GM21423 (cell line): ENCODE data around the gene PSPN.
A peak's percentile ranks its signal among the peaks of the same experiment; 100 is the strongest.
"Not testable (repeated sequence)": the region's sequence is repeated elsewhere in the genome, so short reads cannot be mapped to it uniquely, and the experiment has no call there.

ENCODE experiments used
- ATAC-seq: cut with Tn5 transposase; IDR thresholded peaks from one replicate; pipeline ENCODE4 v1.9.1; 2021; ENCODE audit warnings: mild to moderate bottlenecking, moderate library complexity; ENCODE audit not compliant: unreplicated experiment

Gene PSPN

DNA sequence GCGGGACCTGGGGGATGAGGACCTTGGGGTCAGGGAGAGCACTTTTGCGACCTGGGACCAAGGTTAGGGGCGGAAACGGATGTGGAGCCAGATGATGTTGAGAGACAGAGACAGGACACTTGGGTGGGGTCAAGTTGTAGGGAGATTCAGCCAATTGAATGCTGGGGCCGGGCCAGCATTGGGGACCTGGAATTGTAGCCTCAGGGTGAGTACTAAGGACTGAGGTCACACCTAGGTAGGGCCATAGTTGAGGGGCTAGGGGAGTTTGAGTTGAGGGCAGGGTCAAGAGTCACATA lies 2.0 kb downstream of the PSPN start:
- no peak for ATAC-seq

DNA sequence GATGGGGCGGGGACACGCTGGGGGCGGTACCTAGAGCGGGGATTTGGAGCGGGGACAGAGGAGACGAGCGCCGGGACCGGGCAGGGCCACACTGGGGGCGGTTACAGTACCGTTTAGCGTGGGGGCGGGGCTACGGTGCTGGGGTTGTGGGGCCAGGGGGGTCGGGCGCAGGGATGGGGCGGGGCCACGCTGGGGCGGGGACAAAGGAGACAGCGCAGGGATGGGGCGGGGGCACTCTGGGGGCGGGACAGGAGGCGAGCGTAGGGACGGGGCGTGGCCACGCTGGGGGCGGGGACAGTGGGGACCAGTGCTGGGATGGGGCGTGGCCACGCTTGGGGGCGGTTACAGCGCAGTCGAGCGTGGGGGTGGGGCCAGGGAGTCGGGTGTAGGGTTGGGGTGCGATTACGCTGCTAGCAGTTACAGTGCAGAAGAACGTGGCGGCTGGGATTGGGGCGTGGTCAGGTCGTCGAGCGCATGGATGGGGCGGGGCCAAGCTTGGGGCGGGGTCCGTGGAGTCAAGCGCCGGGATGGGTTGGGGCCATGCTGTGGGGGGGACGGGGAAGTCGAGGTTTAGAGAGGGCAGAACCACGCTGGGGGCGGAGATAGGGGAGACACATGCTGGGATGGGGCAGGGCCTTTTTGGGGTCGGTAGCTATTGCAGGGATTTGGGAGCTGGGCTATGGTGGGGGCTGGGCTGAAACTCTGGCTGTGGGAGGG lies 2.5 kb downstream of the PSPN start:
- peak; percentile 48 for ATAC-seq

- peak; percentile 71 for ATAC-seq
These were observed 3.1 kb downstream of the PSPN start, which contains the start of gene ALKBH7 for GRCh38 chr19:6372594-6373095. TSS of gene ALKBH7 (plus strand) at chr19:6372794. CDS start at chr19:6372821, 27 bp downstream.

- no peak for ATAC-seq
These were observed 11.4 kb downstream of the PSPN start for GRCh38 chr19:6364353-6364752.

DNA sequence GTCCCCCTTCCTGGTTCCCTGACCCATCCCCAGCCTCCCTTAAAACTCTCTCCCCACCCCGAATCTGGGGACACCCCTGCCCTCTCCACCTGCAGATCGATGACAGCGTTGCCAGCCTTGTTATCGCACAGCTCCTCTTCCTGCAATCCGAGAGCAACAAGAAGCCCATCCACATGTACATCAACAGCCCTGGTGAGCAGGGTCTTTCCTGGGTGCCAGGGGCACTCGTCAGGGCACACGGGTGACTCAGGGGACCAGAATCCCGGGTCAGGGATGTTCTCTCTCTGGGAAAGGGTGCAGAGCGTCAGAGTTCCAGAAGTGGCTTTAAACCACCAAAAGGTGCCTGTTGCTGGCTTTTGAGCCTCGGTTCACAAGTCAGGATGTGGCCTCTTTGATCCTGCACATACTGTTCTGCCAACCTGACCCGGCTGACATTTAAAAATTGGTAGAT lies 13.4 kb downstream of the PSPN start:
- no peak for ATAC-seq

- ATAC-seq: no peak
These were observed 13.7 kb downstream of the PSPN start for GRCh38 chr19:6362027-6362350.

DNA sequence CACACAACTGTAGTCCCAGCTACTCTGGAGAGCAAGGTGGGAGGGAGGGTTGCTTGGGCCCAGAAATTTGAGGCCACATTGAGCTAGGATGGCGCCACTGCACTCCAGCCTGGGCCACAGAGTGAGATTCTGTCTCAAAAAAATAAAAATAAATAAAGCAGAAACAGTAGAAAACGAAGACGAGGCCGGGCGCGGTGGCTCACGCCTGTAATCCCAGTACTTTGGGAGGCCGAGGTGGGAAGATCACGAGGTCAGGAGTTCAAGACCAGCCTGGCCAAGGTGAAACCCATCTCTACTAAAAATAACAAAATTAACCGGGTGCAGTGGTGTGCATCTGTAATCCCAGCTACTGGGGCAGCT lies 14.9 kb downstream of the PSPN start:
- not testable (repeated sequence) for ATAC-seq

DNA sequence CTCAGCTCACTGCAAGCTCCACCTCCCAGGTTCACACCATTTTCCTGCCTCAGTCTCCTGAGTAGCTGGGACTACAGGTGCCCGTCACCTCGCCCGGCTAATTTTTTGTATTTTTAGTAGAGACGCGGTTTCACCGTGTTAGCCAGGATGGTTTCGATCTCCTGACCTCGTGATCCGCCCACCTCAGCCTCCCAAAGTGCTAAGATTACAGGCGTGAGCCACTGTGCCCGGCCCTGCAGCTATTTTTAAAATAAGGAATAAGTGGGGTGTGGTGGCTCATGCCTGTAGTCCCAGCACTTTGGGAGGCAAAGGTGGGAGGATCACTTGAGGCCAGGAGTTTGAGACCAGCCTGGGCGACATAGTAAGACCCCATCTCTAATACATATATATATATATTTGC lies 15.3 kb downstream of the PSPN start:
- ATAC-seq: not testable (repeated sequence)

GRCh38 chr19:6359568-6360341 lies 16.0 kb downstream of the PSPN start:
- ATAC-seq: no peak

DNA sequence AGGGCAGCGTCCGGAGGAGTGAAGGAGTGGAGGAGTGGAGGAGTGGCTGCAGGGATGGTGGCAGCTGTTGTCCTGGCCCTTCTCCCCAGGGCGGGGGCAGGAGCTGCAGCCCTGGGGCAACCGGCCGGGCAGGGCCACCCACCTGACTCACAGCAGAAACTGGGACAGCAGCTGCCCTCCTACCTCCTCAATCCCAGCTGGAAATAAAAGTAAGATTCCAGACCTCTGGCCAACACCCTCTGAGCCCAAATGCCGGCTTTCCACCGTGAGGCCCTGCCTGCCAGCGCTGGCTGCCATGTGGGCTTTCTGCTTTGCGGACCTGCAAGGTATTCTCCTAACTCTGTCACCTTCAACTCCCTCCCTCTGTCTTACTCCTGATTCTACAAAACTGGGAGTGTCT lies 17.7 kb downstream of the PSPN start:
- no peak for ATAC-seq

DNA sequence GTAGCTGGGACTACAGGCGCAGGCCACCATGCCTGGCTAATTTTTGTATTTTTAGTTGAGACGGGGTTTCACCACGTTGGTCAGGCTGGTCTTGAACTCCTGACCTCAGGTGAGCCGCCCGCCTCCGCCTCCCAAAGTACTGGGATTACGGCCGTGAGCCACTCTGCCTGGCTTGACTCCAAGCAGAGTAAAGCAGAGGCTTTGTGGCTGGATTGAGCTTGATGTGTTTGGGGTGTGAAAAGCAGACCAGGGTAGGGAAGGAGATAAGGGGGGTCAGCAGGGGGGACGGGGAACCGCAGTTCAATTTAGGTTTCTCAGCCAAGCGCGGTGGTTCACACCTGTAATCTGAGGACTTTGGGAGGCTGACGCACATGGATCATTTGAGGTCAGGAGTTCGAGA lies 18.6 kb downstream of the PSPN start:
- ATAC-seq: no peak

- not testable (repeated sequence) for ATAC-seq
These were observed 20.3 kb downstream of the PSPN start for GRCh38 chr19:6355321-6356040.

DNA sequence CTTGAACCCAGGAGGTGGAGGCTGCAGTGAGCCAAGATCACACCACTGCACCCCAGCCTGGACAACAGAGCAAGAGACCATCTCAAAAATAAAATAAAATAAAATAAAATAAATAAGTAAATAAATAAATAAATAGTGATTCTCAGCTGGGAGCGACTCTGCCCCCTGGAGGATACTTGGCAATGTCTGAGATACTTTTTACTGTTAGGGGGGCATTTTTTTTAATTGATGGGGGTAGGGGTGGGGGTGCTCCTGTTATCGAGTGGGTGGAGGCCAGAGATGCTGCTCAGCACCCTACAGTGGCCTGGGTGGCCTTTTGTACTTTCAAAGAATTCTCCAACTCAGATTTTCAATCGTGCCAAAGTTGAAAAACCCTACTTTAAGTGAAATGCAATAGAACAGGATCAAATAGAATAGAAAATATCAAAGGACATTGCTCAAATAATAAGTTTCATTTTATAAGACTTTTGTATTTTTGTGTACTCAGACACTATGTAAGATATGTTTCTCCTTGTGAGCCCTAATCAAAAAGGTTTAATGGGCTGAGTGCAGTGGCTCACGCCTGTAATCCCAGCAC lies 21.5 kb downstream of the PSPN start:
- ATAC-seq: no peak

GRCh38 chr19:6352381-6353165 lies 23.2 kb downstream of the PSPN start:
- no peak for ATAC-seq

DNA sequence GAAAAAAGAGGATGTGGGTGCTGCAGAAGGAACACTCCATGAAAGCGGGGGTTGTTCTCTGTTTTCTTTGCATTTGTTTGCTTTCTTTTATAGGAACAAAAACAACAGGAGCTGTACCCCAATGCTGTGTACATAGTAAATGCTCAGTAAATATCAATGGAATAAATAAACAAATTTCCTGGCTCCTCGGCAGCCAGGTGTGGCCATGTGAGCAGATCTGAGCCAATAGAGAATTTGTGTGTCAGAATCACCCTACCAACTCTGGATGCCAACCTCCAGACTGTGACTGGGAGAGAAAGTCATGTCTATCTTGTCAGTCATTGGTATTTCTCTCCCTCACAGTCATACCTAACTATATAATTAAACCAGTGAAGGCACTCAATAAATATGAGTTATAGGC lies 25.0 kb downstream of the PSPN start:
- ATAC-seq: no peak

DNA sequence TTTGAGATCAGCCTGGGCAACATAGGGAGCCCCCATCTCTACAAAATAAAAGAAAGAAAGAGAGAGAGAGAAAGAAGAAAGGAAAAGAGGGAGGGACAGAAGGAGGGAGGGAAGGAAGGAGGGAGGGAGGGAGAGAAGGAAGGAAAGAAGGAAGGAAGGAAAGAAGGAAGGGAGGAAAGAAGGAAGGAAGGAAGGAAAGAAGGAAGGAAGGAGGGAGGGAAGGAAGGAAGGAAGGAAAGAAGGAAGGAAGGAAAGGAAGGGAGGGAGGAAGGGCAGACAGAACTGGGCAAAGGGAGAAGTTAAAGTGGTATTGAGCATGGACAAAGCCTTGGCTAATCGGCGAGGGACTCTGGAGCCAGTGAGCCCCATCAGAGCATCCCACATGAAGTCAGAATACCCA lies 26.5 kb downstream of the PSPN start:
- ATAC-seq: not testable (repeated sequence)

GRCh38 chr19:6343462-6343861 lies 32.3 kb downstream of the PSPN start:
- ATAC-seq: no peak

GRCh38 chr19:6340493-6341201 lies 35.1 kb downstream of the PSPN start:
- no peak for ATAC-seq

- no peak for ATAC-seq
These were observed 41.0 kb downstream of the PSPN start for GRCh38 chr19:6334490-6335285.
